Natural killer cell (primary cell): ENCODE data around the gene CLCN6. TPM values are rescaled to one million over a fixed set of nuclear protein-coding genes. Genes with fewer than 3 reads are reported as not detected.

ENCODE experiments used
- ATAC-seq, 3 donors: fragments of 150-1000 bp in 2 of 3; fragments of 200-7000 bp in 1 of 3; cut with Tn5 transposase; 1 replicate in 1 of 3; 2 replicates in 2 of 3; pipeline ENCODE4 v1.10.0; 2021; ENCODE audit warnings: mild to moderate bottlenecking in 2 of 3, moderate library complexity in 2 of 3
- DNase-seq, 2 donors: peaks; one replicate each; pipeline versions ENCODE4 v3.0.0 to v3.0.0-alpha.2; 2013 to 2021; ENCODE audit warnings: mixed read lengths in 1 of 2
- H3K27ac ChIP-seq: one replicate; pipeline ENCODE4 v1.5.1; 2013; ENCODE audit warnings: mild to moderate bottlenecking, low read length
- H3K27me3 ChIP-seq: one replicate; pipeline ENCODE4 v1.6.1; 2013; ENCODE audit warnings: low read length; ENCODE audit not compliant: control insufficient read depth, insufficient read depth
- H3K36me3 ChIP-seq: one replicate; pipeline ENCODE4 v1.6.1; 2013; ENCODE audit warnings: low read length; ENCODE audit not compliant: control insufficient read depth, insufficient read depth
- H3K4me1 ChIP-seq: one replicate; pipeline ENCODE4 v1.6.1; 2013; ENCODE audit warnings: low read length; ENCODE audit not compliant: control insufficient read depth, insufficient read depth
- H3K4me3 ChIP-seq: one replicate; pipeline ENCODE4 v1.5.1; 2013; ENCODE audit warnings: low read length
- H3K9me3 ChIP-seq: one replicate; pipeline ENCODE4 v1.6.1; 2013; ENCODE audit warnings: low read length; ENCODE audit not compliant: control insufficient read depth, insufficient read depth
- H3K27ac Mint-ChIP-seq, 2 donors: one replicate each; pipeline ENCODE4 v1.8.0; 2022; ENCODE audit warnings: mild to moderate bottlenecking in 2 of 2, mixed read lengths in 2 of 2, moderate library complexity in 1 of 2
- H3K27me3 Mint-ChIP-seq, 2 donors: one replicate each; pipeline ENCODE4 v1.8.0; 2022; ENCODE audit warnings: low read depth in 2 of 2, mixed read lengths in 2 of 2
- H3K36me3 Mint-ChIP-seq: one replicate; pipeline ENCODE4 v1.8.0; 2022; ENCODE audit warnings: mixed read lengths
- H3K4me1 Mint-ChIP-seq, 2 donors: one replicate each; pipeline ENCODE4 v1.8.0; 2022; ENCODE audit warnings: mixed read lengths in 2 of 2
- H3K4me3 Mint-ChIP-seq: one replicate; pipeline ENCODE4 v1.8.0; 2022; ENCODE audit warnings: mild to moderate bottlenecking, moderate library complexity, mixed read lengths
- H3K9me3 Mint-ChIP-seq, 2 donors: one replicate each; pipeline ENCODE4 v1.8.0; 2022; ENCODE audit warnings: mixed read lengths in 2 of 2
- WGBS: methylation state at CpG from one replicate; pipeline ENCODE4 v1.1.7; 2013; ENCODE audit warnings: missing lambda C conversion rate; ENCODE audit not compliant: insufficient coverage; 5-methylcytosine and 5-hydroxymethylcytosine counted together
- intact Hi-C: fragments of 100-400 bp; cut with micrococcal nuclease; formaldehyde crosslinking; loops from one replicate; pipeline ENCODE4 v1.14.2; 2022
- total RNA-seq, 4 donors: library from RNA; stranded (reverse); fragments of 120-200 nt in 1 of 4; gene quantifications; one replicate each; pipeline versions ENCODE4 v1.2.3 to v1.2.4, GENCODE V29; 2013 to 2022
- TF ChIP-seq, protein P1 (sequence below): fragments of 200-600 bp; IDR thresholded peaks from one replicate; pipeline ENCODE4 v1.8.0; 2022; ENCODE audit warnings: antibody characterized with exemption

Gene CLCN6
- total RNA-seq, 3 donors from 2014 or later (not counting 1 experiment from before 2014, with no cell fraction given): 21.4 to 28.6 (median 25.6) TPM

DNA sequence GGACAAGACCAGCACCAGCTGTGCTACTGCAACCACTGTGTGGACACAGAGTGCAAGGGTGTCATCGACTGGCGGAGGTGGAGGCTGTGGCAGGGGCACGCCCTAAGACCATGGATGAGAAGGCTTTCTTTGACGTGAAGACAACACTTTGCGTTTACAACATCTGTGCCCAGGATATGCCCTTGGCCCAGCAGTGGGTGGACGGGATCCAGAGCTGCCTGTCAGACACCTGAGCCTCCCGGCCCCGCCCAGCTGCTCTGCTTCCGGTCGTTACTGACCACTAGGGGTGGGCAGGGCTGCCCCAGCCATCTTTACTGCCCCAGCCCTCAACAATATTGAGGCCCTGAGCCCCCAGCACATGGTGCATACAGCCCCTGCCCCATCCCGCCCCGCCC, 74.2 kb downstream of the CLCN6 start:
- intact Hi-C loops: no loop called here

DNA sequence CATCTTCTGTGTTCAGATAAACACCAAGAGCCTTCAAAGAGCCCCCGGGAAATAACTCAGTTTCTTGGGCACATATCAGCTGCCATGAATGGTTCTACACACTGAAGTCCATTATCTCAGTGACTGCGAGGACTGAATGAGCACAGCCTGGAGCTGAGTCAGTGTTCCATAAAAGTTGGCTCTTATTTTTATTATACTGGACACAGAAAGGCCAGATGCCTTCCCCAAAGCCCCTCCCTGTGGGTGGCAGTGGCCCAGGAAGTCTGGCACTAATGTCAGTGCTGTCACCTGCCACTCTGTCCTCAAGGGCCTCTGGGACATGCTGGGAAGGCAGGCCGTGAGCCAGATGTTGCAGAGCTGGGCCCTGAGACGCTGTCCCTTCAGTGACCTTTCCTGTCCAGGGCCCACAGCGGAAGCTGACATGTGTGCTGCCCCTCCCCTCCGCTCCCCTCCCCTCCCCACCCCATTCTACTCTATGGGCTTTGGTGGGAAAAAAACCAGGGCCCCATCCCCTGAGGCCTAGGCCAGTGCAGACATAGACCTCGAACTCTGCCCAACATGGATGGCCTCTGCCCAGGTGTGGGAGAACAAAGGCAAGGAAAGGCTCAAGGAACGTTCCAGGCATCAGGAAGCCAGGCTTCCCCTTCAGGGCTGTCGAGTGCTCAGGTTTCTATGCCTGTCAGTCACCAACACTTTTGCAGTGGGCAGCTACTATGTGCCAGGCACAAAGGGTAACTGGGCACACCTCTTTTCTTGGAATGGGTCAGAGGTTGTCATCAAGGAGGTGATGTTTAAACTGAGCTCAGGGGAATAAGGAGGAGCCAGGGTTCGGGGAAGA, 75.1 kb downstream of the CLCN6 start:
- intact Hi-C loops: no loop called here
- peaks cover 0 to 5% of the 10 kb centered on the region in 2 donors for H3K4me1 Mint-ChIP-seq
- no peak overlapping the region for H3K4me3 Mint-ChIP-seq
- 80% methylated on average over 10 of the region's 10 CpGs for WGBS
- Histone ChIP-seq H3K27me3 (no peaks in the 10 kb centered on the region), H3K4me3 (no peak overlapping the region), H3K36me3 (no peaks in the 10 kb centered on the region), H3K9me3 (no peaks in the 10 kb centered on the region), H3K27ac (no peak overlapping the region), H3K4me1 (no peaks in the 10 kb centered on the region)
- H3K36me3 Mint-ChIP-seq: no peaks in the 10 kb centered on the region
- H3K27me3 Mint-ChIP-seq: no peaks in the 10 kb centered on the region
- ATAC-seq: no peak
- H3K9me3 Mint-ChIP-seq: no peaks in the 10 kb centered on the region
- TF ChIP-seq, protein P1, sequence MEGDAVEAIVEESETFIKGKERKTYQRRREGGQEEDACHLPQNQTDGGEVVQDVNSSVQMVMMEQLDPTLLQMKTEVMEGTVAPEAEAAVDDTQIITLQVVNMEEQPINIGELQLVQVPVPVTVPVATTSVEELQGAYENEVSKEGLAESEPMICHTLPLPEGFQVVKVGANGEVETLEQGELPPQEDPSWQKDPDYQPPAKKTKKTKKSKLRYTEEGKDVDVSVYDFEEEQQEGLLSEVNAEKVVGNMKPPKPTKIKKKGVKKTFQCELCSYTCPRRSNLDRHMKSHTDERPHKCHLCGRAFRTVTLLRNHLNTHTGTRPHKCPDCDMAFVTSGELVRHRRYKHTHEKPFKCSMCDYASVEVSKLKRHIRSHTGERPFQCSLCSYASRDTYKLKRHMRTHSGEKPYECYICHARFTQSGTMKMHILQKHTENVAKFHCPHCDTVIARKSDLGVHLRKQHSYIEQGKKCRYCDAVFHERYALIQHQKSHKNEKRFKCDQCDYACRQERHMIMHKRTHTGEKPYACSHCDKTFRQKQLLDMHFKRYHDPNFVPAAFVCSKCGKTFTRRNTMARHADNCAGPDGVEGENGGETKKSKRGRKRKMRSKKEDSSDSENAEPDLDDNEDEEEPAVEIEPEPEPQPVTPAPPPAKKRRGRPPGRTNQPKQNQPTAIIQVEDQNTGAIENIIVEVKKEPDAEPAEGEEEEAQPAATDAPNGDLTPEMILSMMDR: no peak
- no peak for DNase-seq
- H3K27ac Mint-ChIP-seq: no peak overlapping the region

More for the DNA sequence above, 74.2 kb downstream of the CLCN6 start:
- H3K4me3 ChIP-seq: no peak overlapping the region
- no peaks in the 10 kb centered on the region for H3K9me3 Mint-ChIP-seq
- TF ChIP-seq, protein P1: no peak
- H3K4me1 Mint-ChIP-seq: peaks cover 0 to 5% of the 10 kb centered on the region in 2 donors
- no peak overlapping the region for H3K4me3 Mint-ChIP-seq
- H3K27ac Mint-ChIP-seq: no peak overlapping the region
- WGBS: 79% methylated on average over 12 of the region's 12 CpGs
- no peaks in the 10 kb centered on the region for H3K36me3 ChIP-seq
- no peaks in the 10 kb centered on the region for H3K9me3 ChIP-seq
- H3K4me1 ChIP-seq: no peaks in the 10 kb centered on the region
- no peaks in the 10 kb centered on the region for H3K27me3 ChIP-seq
- H3K36me3 Mint-ChIP-seq: no peaks in the 10 kb centered on the region
- ATAC-seq (no peak), DNase-seq (no peak)
- no peak overlapping the region for H3K27ac ChIP-seq
- no peaks in the 10 kb centered on the region for H3K27me3 Mint-ChIP-seq

DNA sequence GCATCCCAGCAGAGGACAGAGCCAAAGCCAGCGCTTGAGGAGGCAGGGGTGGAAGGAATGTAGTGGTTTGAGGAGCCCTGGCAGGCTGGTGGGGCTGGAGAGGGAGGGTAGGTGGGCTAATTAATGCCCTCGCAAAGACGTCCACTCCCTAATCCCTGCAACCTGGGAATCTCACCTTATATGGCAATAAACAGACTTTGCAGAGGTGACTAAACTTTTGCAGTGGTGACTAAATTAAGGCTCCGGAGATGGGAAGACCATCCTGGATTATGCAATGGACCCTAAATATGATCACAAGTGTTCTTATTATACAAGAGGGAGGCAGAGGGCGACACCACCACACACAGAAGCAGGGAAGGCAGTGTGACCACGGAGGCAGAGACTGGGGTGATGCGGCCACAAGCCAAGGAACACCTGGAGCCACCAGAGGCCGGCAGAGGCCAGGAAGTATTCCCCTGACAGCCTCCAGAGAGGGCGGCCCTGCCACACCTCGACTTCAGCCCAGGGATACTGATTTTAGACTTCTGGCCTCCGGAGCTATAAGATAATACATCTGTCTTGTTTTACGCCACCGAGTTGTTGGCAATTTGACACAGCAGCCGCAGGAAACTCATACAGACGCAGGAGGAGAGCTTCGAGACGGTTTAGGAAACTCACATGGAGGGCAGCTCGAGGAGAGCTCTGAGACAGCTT, 75.9 kb downstream of the CLCN6 start:
- H3K9me3 Mint-ChIP-seq: no peaks in the 10 kb centered on the region
- no peaks in the 10 kb centered on the region for H3K27me3 ChIP-seq
- no peak overlapping the region for H3K4me3 ChIP-seq
- H3K36me3 ChIP-seq: no peaks in the 10 kb centered on the region
- no peak overlapping the region for H3K27ac Mint-ChIP-seq
- TF ChIP-seq, protein P1: no peak
- H3K4me1 Mint-ChIP-seq: peaks cover 0 to 5% of the 10 kb centered on the region in 2 donors
- no peak overlapping the region for H3K27ac ChIP-seq
- H3K9me3 ChIP-seq: no peaks in the 10 kb centered on the region
- DNase-seq (no peak), ATAC-seq (no peak)
- no peaks in the 10 kb centered on the region for H3K36me3 Mint-ChIP-seq
- no peak overlapping the region for H3K4me3 Mint-ChIP-seq
- 87% methylated on average over 17 of the region's 18 CpGs for WGBS
- no peaks in the 10 kb centered on the region for H3K27me3 Mint-ChIP-seq
- H3K4me1 ChIP-seq: no peaks in the 10 kb centered on the region
- intact Hi-C loops: no loop called here
